ENCODE data around the gene KCNJ9. TPM values are rescaled to one million over a fixed set of nuclear protein-coding genes. Genes with fewer than 3 reads are reported as not detected.

Gene KCNJ9
- polyA plus RNA-seq, 4 donors, result 0.04 to 0.13 (median 0.10) TPM; not detected in 1

DNA sequence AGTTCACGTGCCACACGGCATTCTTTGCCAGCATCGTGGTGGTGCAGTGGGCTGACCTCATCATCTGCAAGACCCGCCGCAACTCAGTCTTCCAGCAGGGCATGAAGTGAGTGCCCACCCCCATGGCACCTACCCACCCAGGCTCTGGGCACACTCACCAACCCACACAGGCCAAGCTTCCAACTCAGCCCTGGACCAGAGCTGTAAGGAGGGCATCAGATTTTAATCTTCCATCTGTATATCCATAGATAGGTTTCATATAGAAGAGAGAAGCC, 55.5 kb downstream of the KCNJ9 start:
- no peak for DNase-seq (ENCODE audit: low read depth in 4 of 4, low spot score in 3 of 4)

GRCh38 chr1:160137216-160137862, 56.0 kb downstream of the KCNJ9 start:
- no peak for DNase-seq (ENCODE audit: low read depth in 4 of 4, low spot score in 3 of 4)

DNA sequence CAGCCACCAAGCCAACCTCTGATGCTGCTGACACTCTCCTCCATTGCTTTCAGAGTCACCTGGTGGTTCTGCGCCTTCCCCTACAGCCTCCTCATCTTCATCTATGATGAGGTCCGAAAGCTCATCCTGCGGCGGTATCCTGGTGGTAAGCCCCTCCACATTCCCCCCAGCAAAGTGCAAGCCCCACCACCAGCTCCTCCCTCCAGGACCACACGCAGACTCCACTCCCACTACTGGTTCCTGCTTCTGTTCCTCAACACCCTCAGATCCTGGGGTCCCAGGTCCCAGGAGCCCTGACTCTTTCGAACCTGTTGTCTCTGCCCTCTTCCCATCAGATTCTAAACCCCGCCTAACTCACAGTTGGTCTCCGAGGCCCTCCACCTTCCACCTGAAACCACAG, 58.5 kb downstream of the KCNJ9 start:
- no peak for DNase-seq (ENCODE audit: low read depth in 4 of 4, low spot score in 3 of 4)

Other genes with a start within 250 kb of the KCNJ9 start
- under 1 TPM; 0.13 to 0.65 (median 0.38) TPM for gene VSIG8, start 218.9 kb upstream of the KCNJ9 start, polyA plus RNA-seq (ENCODE audit: insufficient read length in 4 of 4)
- 1 to 10 TPM; 2.6 to 3.5 (median 3.3) TPM for gene CFAP45, start 181.4 kb upstream of the KCNJ9 start, polyA plus RNA-seq (ENCODE audit: insufficient read length in 4 of 4)
- gene TAGLN2, start 156.0 kb upstream of the KCNJ9 start, polyA plus RNA-seq (ENCODE audit: insufficient read length in 4 of 4), result 100 to 1,000 TPM; 123 to 160 (median 142) TPM
- 10 to 100 TPM; 13.4 to 18.7 (median 15.5) TPM for gene IGSF9, start 135.9 kb upstream of the KCNJ9 start, polyA plus RNA-seq (ENCODE audit: insufficient read length in 4 of 4)
- not detected for gene SLAMF9, start 127.3 kb upstream of the KCNJ9 start, polyA plus RNA-seq (ENCODE audit: insufficient read length in 4 of 4)
- gene PIGM, start 49.5 kb upstream of the KCNJ9 start, polyA plus RNA-seq (ENCODE audit: insufficient read length in 4 of 4), result 10 to 100 TPM; 11.4 to 14.6 (median 14.0) TPM
- 10 to 100 TPM; 24.5 to 33.1 (median 30.7) TPM for gene KCNJ10, start 11.4 kb upstream of the KCNJ9 start, polyA plus RNA-seq (ENCODE audit: insufficient read length in 4 of 4)
- gene IGSF8, start 17.1 kb downstream of the KCNJ9 start, polyA plus RNA-seq (ENCODE audit: insufficient read length in 4 of 4), result 10 to 100 TPM; 30.0 to 42.3 (median 31.4) TPM
- 1 to 10 TPM; 3.7 to 5.3 (median 4.5) TPM for gene ATP1A2, start 34.2 kb downstream of the KCNJ9 start, polyA plus RNA-seq (ENCODE audit: insufficient read length in 4 of 4)
- 1 to 10 TPM in 1 of 4 donors, under 1 TPM in 2, not detected in 1; 0.06 to 1.2 (median 0.71) TPM for gene ATP1A4, start 70.1 kb downstream of the KCNJ9 start, polyA plus RNA-seq (ENCODE audit: insufficient read length in 4 of 4)
- under 1 TPM in 3 of 4 donors, not detected in 1; 0.21 to 0.53 (median 0.47) TPM for gene CASQ1, start 109.0 kb downstream of the KCNJ9 start, polyA plus RNA-seq (ENCODE audit: insufficient read length in 4 of 4)
- 100 to 1,000 TPM; 104 to 131 (median 129) TPM for gene PEA15, start 123.8 kb downstream of the KCNJ9 start, polyA plus RNA-seq (ENCODE audit: insufficient read length in 4 of 4)
- gene DCAF8, start 181.0 kb downstream of the KCNJ9 start, polyA plus RNA-seq (ENCODE audit: insufficient read length in 4 of 4), result 100 to 1,000 TPM; 198 to 238 (median 203) TPM
- 10 to 100 TPM; 81.9 to 87.2 (median 82.8) TPM for gene PEX19, start 203.6 kb downstream of the KCNJ9 start, polyA plus RNA-seq (ENCODE audit: insufficient read length in 4 of 4)

Measured in right renal pelvis (tissue), 4 donors.